Lower leg skin (tissue), 3 donors: Measurements from ENCODE around the gene WDFY2.

Experiments
- CTCF ChIP-seq, 3 donors: fragments of 450-650 bp; IDR thresholded peaks; one replicate each; pipeline ENCODE4 v1.5.1; 2016; ENCODE audit warnings: antibody characterized with exemption in 3 of 3, mild to moderate bottlenecking in 3 of 3, moderate library complexity in 2 of 3
- POLR2A ChIP-seq, 2 donors: fragments of 450-650 bp; IDR thresholded peaks; one replicate each; pipeline ENCODE4 v1.6.1; 2016 to 2017; ENCODE audit warnings: antibody characterized with exemption in 2 of 2, mild to moderate bottlenecking in 1 of 2, moderate library complexity in 1 of 2

- TF ChIP-seq CTCF (IDR thresholded peaks at IDR 0.05) (no peak), POLR2A (IDR thresholded peaks at IDR 0.05) (no peak)
These were observed 221.7 kb downstream of the WDFY2 start for GRCh38 chr13:51805925-51806324.
